HUDEP-2 (cell line): ENCODE results near the gene PIK3CD.
"Not testable (repeated sequence)": the region's sequence is repeated elsewhere in the genome, so short reads cannot be mapped to it uniquely, and the experiment has no call there.

Experiments used
- DNase-seq, 76 experiments: peaks; one replicate each; lab custom pipeline; 2025; ENCODE audit not compliant: unreplicated experiment in 76 of 76; lab: John Stamatoyannopoulos, UW

PIK3CD gene

GRCh38 chr1:9687120-9687873, 35.8 kb downstream of the PIK3CD start:
- DNase-seq, result no peak

GRCh38 chr1:9687874-9688582, 36.5 kb downstream of the PIK3CD start:
- DNase-seq, result peak in 1 of 76 experiments; percentile 3

- no peak for DNase-seq
Observed at GRCh38 chr1:9688599-9688998, 37.1 kb downstream of the PIK3CD start.

DNA sequence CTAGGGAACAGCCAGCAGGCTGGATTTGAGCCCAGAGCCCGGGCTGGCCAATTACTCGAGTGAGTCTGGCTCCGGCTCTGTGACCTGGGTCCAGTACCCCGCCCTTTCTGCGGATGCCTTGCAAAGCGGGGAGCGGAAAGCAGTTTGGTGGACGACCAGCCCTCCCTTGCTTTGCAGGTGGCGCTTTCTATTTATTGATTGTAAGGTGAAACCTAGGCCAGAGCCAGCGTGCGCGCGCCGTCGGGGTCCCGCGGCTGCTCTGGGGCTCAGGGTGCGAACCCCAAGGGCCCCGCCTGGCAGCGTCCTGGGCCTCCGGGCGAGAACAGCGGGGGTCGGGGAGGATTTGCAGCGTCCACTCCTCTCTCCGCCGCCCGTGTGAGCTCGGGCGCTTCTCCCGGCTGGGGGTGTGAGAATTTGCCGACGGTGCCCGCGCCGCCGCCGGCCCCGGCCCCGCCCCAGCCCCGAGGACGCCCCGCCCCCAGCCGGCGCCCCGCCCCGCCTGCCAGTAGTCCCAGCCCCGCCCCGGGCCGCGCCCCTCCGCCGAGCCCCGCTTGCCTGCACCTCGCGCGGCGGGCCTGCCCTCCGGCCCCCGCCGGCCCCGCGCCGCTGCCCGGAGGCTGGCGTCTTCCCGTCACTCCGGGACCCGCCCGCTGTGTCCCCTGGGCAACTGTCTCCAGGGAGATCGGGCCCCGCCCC, 37.6 kb downstream of the PIK3CD start:
- peak in 62 of 76 experiments; percentile 2 to 82 (median 55) for DNase-seq

- no peak for DNase-seq
Observed at GRCh38 chr1:9689971-9690381, 38.4 kb downstream of the PIK3CD start.

GRCh38 chr1:9690440-9691107, 39.0 kb downstream of the PIK3CD start:
- DNase-seq, result no peak

GRCh38 chr1:9691108-9691445, 39.5 kb downstream of the PIK3CD start:
- no peak for DNase-seq

DNA sequence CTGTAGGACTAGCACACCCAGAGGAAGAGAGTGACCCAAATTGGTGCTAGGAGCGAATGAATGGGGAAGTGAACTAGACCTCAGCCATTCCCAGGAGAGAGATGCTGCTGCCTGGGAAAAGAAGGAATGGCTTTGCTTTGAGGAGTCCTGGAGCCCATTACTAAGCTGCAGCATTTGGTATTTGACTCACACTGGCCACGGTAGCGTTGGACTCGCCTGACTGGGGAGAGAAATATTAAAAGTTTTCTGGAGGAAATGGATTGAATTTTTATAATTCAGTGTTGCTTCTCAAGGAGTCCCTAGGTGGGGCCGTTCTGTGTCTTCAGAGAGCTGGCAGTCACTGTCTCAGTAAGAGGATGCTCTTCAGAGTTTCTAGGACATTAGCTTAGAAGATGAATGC, 40.2 kb downstream of the PIK3CD start:
- DNase-seq, result no peak

DNA sequence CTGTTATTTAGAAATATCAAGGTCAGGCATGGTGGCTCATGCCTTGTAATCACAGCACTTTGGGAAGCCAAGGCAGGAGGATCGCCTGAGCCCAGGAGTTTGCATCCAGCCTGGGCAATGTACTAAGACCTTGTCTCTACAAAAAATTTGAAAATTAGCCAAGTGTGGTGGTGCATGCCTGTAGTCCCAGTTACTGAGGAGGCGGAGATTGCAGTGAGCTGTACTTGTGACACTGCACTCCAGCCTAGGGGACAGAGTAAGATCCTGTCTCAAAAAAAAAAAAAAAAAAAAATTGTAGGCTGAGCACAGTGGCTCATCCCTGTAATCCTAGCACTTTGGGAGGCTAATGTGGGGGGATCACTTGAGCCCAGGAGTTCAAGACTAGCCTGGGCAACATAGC, 45.3 kb downstream of the PIK3CD start:
- no peak for DNase-seq

DNA sequence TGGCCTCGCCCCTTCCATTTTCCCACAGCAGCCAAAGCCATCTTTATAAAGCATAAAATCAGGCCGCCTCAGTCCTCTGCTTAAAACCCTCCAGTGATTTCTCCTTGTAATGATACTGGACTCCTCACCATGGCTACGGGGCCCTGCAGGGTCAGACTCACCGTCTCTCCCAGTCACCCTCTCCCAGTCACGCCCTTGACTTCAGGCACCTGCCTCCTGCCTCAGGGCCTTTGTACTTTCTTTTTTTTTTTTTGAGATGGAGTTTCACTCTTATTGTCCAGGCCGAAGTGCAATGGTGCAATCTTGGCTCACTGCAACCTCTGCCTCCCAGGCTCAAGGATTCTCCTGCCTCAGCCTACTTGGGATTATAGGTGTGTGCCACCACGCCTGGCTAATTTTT, 47.8 kb downstream of the PIK3CD start:
- no peak for DNase-seq

- no peak for DNase-seq
Observed at GRCh38 chr1:9700340-9700739, 48.8 kb downstream of the PIK3CD start.

GRCh38 chr1:9701665-9702064, 50.1 kb downstream of the PIK3CD start:
- no peak for DNase-seq

DNA sequence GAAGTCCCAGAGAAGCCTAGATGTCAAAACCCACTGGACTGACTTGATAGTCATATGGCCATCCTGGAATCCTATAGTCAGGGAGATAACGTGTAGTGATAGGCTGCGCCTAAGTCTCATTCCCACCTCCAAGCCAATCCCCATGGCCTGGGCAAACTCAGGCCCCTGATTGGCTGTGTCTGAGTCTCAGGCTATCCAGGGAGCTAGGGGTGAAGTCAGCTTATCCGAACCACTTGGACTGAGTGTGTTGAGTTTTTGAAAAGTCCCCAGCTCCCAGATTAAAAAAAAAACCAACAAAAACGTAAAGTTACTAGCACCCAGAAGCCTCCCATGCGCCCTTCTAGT, 51.6 kb downstream of the PIK3CD start:
- no peak for DNase-seq

- DNase-seq, result no peak
Observed at GRCh38 chr1:9703681-9704080, 52.1 kb downstream of the PIK3CD start.

GRCh38 chr1:9705337-9706093, 54.0 kb downstream of the PIK3CD start:
- no peak for DNase-seq

- DNase-seq, result no peak
Observed at GRCh38 chr1:9706178-9706577, 54.6 kb downstream of the PIK3CD start.

GRCh38 chr1:9710037-9710436, 58.5 kb downstream of the PIK3CD start:
- no peak for DNase-seq

DNA sequence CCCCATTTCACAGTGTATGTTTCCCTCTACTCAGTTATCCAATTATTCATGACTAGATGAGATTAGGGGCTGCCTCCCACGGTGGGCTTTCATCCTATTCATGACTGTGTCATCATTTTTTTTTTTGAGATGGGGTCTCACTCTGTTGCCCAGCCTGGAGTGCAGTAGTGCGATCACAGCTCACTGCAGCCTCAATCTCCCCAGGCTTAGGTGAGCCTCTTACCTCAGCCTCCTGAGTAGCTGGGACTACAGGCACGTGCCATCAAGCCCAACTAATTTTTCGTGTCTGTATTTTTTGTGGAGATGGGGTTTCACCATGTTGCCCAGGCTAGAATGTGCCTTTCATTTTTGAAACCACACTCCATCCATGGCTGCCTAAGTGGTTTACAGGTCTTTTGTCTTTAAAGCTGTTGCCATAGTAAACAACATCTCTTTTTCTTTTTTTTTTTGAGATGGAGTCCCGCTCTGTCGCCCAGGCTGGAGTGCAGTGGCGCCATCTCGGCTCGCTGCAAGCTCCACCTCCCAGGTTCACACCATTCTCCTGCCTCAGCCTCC, 60.0 kb downstream of the PIK3CD start:
- no peak for DNase-seq

DNA sequence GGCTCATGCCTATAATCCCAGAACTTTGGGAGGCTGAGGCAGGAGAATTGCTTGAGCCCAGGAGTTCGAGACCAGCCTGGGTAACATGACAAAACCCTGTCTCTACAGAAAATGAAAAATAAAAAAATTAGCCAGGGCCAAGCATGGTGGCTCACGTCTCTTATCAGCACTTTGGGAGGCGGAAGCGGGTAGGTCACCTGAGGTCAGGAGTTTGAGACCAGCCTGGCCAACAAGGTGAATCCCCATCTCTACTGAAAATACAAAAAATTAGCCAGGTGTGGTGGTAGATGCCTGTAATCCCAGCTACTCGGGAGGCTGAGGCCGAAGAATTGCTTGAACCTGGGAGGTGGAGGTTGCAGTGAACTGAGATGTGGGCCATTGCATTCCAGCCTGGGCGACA, 61.2 kb downstream of the PIK3CD start:
- DNase-seq, result not testable (repeated sequence)

- DNase-seq, result no peak
Observed at GRCh38 chr1:9714257-9714718, 62.8 kb downstream of the PIK3CD start.
